Amygdala (tissue), 56 donors: Measurements from ENCODE around the gene SLC46A2.

ENCODE experiments used
- DNase-seq, 56 donors: peaks; one replicate each; lab custom pipeline; 2025; lab: John Stamatoyannopoulos, UW

SLC46A2 gene

GRCh38 chr9:112861638-112862555 is 28.8 kb downstream of the SLC46A2 start:
- peak in 6 of 56 donors; percentile 9 to 38 (median 23) for DNase-seq

DNA sequence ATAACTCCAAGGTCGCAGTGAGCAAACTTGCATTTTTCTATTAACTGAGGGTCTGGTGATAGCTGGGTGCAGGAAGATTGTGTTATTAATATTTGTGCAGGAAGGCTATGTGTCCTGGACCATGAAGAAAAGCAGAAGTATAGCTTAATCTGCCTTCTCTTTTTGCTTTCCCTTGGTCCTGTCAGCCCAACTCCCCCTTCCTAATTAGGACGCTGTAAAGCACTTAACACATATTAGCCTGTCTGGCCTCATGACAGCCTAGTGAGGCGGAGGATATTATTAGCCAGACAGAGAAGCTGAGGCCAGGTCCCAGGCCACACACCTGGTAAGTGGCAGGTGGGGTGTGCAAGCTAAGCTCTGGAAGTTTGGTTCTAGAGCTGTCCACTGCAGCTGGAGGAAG is 29.5 kb downstream of the SLC46A2 start:
- DNase-seq: no peak

DNA sequence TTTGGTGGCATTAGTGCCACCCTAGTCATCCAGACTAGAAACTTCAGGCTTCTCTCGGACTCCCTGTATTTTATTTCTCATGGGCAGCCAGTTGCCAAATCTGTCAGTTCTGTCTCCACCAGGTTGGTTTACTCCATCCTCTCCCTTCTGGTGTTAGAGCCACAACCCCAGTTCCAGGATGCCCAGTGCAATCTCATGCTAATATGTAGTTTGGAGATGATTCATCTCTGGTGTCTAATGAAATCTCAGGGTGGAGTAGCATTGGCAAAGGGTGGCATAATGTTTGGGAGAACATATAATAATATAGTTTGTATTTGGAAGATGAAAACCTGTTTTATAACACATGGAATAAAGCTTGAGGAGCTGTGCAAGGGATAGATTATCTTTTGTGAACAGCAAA is 30.2 kb downstream of the SLC46A2 start:
- no peak for DNase-seq

- DNase-seq: peak in 5 of 56 donors; percentile 3 to 54 (median 17)
Measured at GRCh38 chr9:112858625-112859147, 32.0 kb downstream of the SLC46A2 start.

- no peak for DNase-seq
Measured at GRCh38 chr9:112858005-112858404, 32.7 kb downstream of the SLC46A2 start.

GRCh38 chr9:112856843-112857242 is 33.8 kb downstream of the SLC46A2 start:
- no peak for DNase-seq

DNA sequence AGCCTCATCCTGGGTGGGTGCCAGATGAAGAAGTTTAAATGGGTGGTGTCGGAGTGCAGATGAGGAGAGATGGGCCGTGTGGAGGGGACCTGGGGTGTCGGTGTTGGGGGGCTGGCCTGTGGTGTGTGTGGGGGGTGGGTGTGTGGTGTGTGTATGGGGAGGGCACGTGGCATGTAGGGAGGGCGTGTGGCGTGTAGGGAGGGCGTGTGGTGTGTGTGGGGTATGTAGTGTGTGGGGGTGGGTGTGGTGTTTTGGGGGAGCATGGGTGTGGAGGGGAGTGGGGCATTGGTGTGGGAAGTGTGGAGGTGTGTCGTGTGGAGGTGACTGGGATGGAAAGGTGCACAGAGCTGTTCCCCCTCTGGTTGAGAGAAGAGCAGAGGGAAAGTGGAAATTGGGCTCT is 34.5 kb downstream of the SLC46A2 start:
- DNase-seq: no peak

GRCh38 chr9:112854657-112855056 is 36.0 kb downstream of the SLC46A2 start:
- DNase-seq: no peak

DNA sequence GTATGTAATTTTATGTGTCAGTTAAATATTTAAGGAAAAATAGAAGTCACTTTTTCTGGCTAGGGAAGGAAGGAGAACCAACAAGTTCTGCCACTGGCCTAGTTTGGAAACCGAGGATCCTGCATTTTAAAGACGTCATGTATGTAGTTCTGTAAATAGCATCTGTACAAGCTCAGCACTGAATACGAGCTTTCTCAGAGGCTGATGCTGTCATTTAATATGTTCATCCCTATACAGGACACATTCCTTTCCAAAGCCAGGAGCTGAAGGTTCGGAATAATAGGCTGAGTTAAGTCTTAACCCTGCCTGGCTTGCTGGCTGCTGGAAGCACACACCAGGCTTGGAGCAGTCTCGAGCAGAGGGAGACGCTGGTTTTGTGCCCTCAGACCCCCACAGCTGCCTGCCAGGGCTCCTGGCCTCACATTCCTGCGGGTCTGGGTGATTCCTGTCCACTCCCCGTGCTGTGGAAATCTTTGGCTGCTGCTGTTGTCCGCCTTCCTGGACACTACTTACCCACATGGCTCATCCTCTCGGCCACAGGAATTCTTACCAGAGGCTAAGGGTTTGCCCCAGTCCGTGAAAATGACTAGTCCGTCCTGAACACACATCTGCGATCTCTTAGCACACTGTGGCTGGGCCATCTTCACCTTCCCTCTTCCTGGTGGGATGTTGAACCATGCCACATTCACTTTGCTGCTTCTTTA is 36.6 kb downstream of the SLC46A2 start:
- DNase-seq: no peak

GRCh38 chr9:112852741-112853504 is 37.8 kb downstream of the SLC46A2 start:
- peak in 45 of 56 donors; percentile 10 to 87 (median 59) for DNase-seq

DNA sequence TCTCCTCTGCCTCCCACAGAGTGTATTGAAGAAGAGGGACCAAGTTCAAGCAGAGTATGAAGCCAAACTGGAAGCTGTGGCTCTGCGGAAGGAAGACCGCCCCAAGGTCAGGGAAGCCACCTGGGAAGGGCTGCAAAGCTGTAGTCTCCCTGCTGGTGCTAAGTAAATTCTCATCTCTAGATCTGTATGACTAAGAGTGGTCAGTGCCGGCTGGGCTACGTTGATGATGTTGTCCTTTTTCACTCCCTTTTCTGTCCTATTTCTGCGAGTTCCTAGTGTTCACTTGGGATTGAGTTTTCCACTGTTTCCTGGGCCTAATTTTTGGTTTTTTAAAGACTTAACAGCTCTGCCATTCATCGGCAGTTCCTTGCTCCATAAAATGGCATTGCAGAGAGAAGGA is 39.8 kb downstream of the SLC46A2 start:
- DNase-seq: no peak

GRCh38 chr9:112849363-112849922 is 41.2 kb downstream of the SLC46A2 start:
- no peak for DNase-seq

GRCh38 chr9:112848316-112849151 is 42.1 kb downstream of the SLC46A2 start:
- no peak for DNase-seq

GRCh38 chr9:112846528-112847488 is 43.9 kb downstream of the SLC46A2 start:
- DNase-seq: peak in 18 of 56 donors; percentile 13 to 61 (median 23)

DNA sequence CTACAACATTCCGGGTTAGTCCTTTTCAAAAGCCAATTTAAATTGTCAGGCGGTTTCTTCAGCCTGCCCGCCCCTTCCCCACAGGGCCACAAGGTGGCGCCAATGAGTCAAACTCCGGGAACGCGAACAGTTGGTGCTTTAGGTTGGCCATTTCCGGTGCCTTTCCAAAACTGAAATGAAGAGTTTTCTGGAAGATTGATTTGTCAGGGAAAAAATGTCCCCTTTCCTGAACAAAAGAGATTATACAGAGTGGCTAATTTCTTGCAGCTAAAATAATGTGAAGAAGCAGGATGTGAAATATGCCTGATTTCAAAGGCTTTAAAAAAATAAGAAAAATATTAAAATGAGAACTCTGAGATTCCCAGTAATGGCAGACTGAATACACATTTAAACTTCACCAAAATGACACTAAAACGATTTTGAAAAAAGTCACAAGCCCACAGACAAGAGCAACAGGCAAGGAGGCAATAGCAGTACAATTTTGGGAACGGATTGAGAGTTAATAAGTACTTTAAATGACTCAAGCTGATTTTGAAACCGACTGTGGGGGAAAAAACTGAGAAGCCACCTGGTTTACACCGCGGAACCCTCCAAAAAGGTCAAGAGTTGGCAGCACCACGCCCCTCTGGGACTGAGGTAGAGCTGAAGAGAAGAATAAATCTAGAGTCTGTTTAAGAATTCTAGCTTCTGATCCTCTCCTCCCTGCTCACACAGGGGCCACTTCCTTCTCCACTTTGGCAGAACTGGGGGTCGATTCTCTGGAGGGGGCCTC is 45.7 kb downstream of the SLC46A2 start:
- peak in 42 of 56 donors; percentile 9 to 85 (median 42) for DNase-seq

GRCh38 chr9:112842555-112842954 is 48.1 kb downstream of the SLC46A2 start:
- DNase-seq: no peak

GRCh38 chr9:112841261-112841660 is 49.4 kb downstream of the SLC46A2 start:
- DNase-seq: peak in 4 of 56 donors; percentile 14 to 32 (median 24)
